Measurements from ENCODE around the gene ABI3.
"Not testable (repeated sequence)": the region's sequence is repeated elsewhere in the genome, so short reads cannot be mapped to it uniquely, and the experiment has no call there.

The ABI3 gene

GRCh38 chr17:49259663-49260010 is 49.1 kb downstream of the ABI3 start:
- no peak for DNase-seq

DNA sequence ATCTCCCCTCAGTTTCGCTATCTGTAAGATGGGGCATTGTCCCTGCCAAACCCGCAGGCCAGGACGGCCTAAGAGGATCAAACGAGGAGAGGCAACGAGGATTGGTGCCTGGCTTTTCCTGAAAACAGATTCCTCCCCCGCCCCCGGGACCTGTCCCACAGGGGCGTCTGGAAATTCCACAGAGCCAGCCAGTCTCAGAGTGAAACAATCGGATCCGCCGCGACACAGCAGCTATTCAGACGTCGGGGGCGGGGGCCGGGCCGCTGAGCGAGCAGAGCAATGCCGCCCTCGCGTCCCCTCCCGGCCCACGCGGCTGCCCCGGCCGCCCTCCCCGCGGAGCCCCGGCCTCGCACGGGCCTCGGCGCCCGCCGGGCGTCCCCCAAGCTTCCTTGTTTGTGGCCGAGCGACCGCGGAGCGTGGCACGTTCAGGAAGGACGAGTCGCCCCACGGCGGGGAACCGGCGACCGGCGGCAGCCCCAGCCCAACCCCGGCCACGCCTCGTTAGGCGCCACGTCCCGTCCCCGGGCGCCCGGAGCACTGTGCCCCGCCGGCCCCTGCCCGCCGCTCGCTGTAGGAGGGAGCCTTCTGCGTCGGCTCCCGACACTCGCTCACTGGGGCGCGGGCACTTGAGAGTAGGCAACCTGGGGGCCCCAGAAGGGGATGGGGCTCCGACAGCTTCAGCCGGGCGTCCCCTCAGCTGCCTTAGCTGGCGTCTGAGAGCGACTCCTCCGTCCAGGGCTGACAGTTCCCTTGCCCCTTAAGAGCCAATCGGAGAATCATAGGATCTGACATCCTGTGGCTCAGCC is 49.7 kb downstream of the ABI3 start:
- no peak for DNase-seq

DNA sequence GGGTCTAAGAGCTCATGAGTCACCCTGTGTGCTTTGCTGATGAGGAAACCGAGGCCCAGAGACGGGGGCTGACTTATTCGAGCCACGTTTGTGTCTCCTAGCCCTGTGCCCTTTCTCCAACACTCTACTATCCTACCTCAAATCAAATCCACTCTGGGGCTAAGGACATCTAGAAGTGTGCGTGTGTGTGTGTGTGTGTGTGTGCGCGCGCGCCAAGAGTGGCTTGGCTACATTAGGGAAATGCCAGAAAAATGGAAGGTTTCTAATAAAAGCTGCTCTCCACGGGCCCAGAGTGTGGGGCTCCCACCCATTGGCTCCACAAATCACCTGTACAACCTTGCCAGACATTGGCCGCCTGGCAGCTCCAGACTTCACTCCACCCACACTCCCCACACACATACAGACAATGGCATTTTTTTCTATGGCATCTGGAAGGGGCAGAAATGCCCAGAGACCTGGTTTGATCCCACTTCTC is 50.3 kb downstream of the ABI3 start:
- no peak for DNase-seq

- DNase-seq, result not testable (repeated sequence)
Observed at GRCh38 chr17:49261540-49261939, 51.0 kb downstream of the ABI3 start.

DNA sequence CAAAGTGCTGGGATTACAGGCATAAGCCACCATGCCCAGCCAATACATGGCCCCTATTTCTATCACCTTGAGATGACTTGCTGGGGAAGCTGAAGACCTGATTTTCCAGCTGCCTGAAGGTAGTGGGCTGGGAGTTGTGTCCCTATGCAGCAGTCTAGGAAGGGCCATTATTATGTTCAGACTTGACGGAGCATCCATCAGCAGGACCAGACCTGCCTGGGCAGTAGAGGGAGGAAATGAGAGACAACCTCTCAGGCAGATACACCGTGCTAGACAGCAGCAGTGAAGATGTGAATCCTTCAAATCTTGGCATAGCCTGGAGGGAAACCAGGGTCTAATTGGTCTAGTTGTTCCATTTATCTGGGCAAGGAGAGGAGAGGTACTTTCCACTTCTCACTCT is 55.7 kb downstream of the ABI3 start:
- DNase-seq, result no peak

- DNase-seq, result no peak
Observed at GRCh38 chr17:49267912-49268311, 57.4 kb downstream of the ABI3 start.

GRCh38 chr17:49269356-49269755 is 58.8 kb downstream of the ABI3 start:
- no peak for DNase-seq

Data from NCI-H2171 (cell line).